Central memory CD8-positive, alpha-beta T cell (primary cell): ENCODE measurements around the gene COL15A1.

Experiments used
- ATAC-seq: fragments of 150-1000 bp; cut with Tn5 transposase; replicated peaks from 2 replicates; pipeline ENCODE4 v1.10.0; 2022; ENCODE audit warnings: mild to moderate bottlenecking, moderate FRiP score, moderate number of reproducible peaks; ENCODE audit not compliant: poor library complexity, severe bottlenecking; ENCODE audit errors: extremely low read depth
- DNase-seq, 2 donors: peaks; one replicate each; pipeline ENCODE4 v3.0.0; 2021; ENCODE audit warnings: low spot score in 2 of 2
- H3K27ac Mint-ChIP-seq: one replicate; pipeline ENCODE4 v1.8.0; 2022; ENCODE audit warnings: low read depth, mild to moderate bottlenecking, moderate library complexity, mixed read lengths
- H3K27me3 Mint-ChIP-seq: one replicate; pipeline ENCODE4 v1.8.0; 2022; ENCODE audit warnings: mixed read lengths
- H3K36me3 Mint-ChIP-seq: one replicate; pipeline ENCODE4 v1.8.0; 2022; ENCODE audit warnings: mild to moderate bottlenecking, moderate library complexity, mixed read lengths; ENCODE audit not compliant: insufficient read depth
- H3K4me1 Mint-ChIP-seq: one replicate; pipeline ENCODE4 v1.8.0; 2022; ENCODE audit warnings: mixed read lengths
- H3K4me3 Mint-ChIP-seq: one replicate; pipeline ENCODE4 v1.8.0; 2022; ENCODE audit warnings: mild to moderate bottlenecking, moderate library complexity, mixed read lengths
- H3K9me3 Mint-ChIP-seq: one replicate; pipeline ENCODE4 v1.8.0; 2022; ENCODE audit warnings: mixed read lengths

COL15A1 gene

DNA sequence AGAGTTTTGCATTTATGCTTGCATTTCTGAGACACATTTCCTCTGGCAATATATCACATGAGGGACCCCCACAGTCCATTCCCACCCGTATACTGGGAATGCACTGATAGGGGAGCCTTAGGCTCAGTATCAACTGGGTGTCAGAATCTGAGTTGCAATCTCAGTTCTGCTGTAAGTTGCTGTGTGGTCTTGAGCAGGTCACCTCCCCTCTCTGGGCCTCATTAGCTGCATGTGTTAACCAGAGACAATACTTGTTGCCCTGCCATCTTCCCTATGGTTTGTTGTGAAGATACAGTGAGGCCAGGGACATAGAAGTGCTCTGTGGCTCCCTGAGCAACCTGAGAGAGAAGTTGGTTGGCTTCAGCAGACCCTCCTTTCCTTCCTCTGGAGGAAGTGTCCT lies 105.5 kb downstream of the COL15A1 start:
- peaks cover 5% of the 10 kb centered on the region for H3K36me3 Mint-ChIP-seq
- no peak for DNase-seq
- H3K27me3 Mint-ChIP-seq: no peaks in the 10 kb centered on the region
- H3K9me3 Mint-ChIP-seq: no peaks in the 10 kb centered on the region
- ATAC-seq: no peak
- H3K4me3 Mint-ChIP-seq: no peak overlapping the region
- no peak overlapping the region for H3K27ac Mint-ChIP-seq
- H3K4me1 Mint-ChIP-seq: peaks cover 76% of the 10 kb centered on the region

DNA sequence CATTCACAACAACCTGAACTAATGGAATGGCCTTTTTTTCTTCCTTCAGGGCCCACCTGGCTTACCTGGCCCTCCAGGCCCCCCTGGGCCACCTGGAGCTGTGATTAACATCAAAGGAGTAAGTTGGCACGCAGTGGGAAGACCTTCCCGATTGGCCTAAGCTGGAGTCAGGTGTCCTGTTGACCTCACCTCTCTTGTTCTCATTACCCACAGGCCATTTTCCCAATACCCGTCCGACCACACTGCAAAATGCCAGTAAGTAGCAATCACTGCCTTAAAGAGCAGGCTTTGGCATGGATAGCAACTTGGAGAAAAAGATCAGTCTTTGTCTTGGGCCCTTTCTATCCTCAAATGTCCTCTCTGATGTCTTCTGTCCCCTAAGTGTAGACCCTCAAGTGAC lies 105.9 kb downstream of the COL15A1 start:
- peaks cover 5% of the 10 kb centered on the region for H3K36me3 Mint-ChIP-seq
- no peak overlapping the region for H3K4me3 Mint-ChIP-seq
- no peaks in the 10 kb centered on the region for H3K9me3 Mint-ChIP-seq
- H3K27me3 Mint-ChIP-seq: no peaks in the 10 kb centered on the region
- H3K4me1 Mint-ChIP-seq: peaks cover 76% of the 10 kb centered on the region
- no peak for ATAC-seq
- peak overlapping the region; percentile 16 for H3K27ac Mint-ChIP-seq
- DNase-seq: no peak

DNA sequence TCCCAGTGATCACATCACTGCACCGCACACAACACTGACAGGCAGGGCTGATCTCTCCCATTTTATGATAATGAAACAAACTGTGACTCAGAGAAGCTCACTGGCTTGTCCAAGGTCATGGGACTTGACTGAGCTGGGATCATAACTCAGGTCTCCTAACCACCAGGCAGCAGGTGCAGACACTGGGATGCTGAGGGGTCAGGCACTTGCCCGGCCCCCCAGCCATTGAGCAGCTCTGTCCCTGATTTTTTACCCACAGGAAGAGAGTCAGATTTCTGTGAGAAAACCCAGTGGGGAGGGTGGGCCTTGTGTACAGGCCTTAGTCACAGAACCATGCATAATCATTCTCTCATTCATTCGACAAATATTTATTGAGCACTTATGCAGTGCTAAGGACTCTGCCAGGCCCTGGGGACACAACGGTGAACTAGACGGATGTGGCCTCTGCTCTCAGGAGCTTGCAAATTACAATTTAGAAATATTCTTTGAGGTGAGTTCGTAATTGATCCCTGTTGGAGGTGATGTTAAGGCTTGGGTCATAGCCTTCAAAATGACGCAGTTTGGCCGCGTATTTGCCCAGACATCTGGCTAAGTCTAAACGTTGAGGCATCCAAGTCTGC lies 106.7 kb downstream of the COL15A1 start:
- ATAC-seq (no peak), DNase-seq (no peak)
- Mint-ChIP-seq H3K27me3 (no peaks in the 10 kb centered on the region), H3K4me1 (peaks cover 73% of the 10 kb centered on the region), H3K9me3 (no peaks in the 10 kb centered on the region), H3K4me3 (no peak overlapping the region), H3K27ac (no peak overlapping the region), H3K36me3 (peaks cover 5% of the 10 kb centered on the region)

GRCh38 chr9:99050924-99051323 lies 107.2 kb downstream of the COL15A1 start:
- DNase-seq: no peak
- no peak overlapping the region for H3K27ac Mint-ChIP-seq
- H3K27me3 Mint-ChIP-seq: no peaks in the 10 kb centered on the region
- no peaks in the 10 kb centered on the region for H3K9me3 Mint-ChIP-seq
- ATAC-seq: no peak
- H3K36me3 Mint-ChIP-seq: peaks cover 5% of the 10 kb centered on the region
- no peak overlapping the region for H3K4me3 Mint-ChIP-seq
- H3K4me1 Mint-ChIP-seq: peaks cover 75% of the 10 kb centered on the region

- ATAC-seq: no peak
- DNase-seq: no peak
- H3K4me1 Mint-ChIP-seq: peaks cover 76% of the 10 kb centered on the region
- peaks cover 4% of the 10 kb centered on the region for H3K36me3 Mint-ChIP-seq
- no peaks in the 10 kb centered on the region for H3K9me3 Mint-ChIP-seq
- H3K27ac Mint-ChIP-seq: no peak overlapping the region
- no peaks in the 10 kb centered on the region for H3K27me3 Mint-ChIP-seq
- no peak overlapping the region for H3K4me3 Mint-ChIP-seq
Observed at GRCh38 chr9:99051406-99051805, 107.7 kb downstream of the COL15A1 start.

DNA sequence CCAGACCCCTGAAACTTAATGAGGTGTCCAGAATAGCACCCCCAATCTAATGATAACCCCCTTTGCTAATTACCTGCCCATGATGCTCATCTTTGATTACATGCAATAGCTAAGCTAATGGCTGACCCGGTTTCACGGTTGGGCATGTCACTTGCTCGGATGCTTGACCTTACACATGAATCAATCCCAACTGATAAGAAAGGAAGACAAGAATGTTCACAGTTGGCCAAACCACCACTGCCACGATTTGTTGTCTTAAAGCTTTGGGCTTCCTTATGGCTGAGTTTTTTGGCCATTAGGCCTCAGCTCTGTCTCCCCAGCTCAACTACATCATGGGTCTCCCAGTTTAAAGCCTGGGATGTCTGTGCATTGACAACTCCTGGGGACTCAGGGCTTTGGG lies 108.1 kb downstream of the COL15A1 start:
- Mint-ChIP-seq H3K4me1 (peaks cover 76% of the 10 kb centered on the region), H3K27ac (no peak overlapping the region), H3K36me3 (peaks cover 4% of the 10 kb centered on the region), H3K4me3 (no peak overlapping the region), H3K27me3 (no peaks in the 10 kb centered on the region), H3K9me3 (no peaks in the 10 kb centered on the region)
- ATAC-seq (no peak), DNase-seq (no peak)

DNA sequence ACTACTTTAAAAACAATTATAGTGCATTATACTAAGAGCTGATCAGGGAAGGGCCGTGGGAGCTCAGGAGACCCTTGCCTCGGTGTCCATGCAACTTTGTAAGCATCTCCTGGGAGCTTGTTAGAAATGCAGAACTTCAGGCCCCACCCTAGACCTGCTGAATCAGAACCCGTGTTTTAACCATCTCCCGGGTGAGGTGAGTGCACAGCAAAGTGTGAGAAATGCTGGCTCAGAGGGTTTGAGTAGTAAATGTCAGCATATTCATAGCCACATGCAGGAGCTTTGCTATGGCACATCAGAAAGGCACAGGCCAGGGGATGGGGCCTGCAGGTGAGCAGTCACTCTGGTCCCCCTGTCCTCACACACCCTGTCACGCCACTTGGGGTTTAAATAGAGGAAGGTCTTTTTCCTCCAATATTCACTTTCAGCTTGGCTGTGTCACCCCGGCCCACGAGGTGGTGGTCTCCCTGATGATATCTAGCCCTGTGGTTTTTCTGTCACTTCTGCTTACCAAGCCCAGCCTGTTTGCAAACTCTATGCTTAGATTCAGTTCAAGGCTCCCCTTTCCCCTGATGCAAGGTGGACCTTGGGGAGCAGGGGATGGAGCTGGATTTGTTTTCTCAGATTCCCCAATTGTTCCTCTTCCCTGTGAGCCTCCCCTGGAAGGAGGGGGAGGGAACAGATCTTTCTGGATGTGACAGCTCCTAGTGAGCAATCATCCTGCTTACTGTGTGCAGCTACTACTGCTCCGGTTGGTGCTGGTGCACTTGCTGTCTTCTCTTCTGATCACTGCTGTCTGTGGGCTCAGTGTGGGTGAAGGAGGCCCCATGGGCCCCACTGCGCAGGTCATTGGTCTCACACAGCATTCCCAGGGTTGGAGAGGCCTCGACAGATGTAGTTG lies 109.4 kb downstream of the COL15A1 start:
- Mint-ChIP-seq H3K27me3 (no peaks in the 10 kb centered on the region), H3K27ac (peak overlapping the region; percentile 71), H3K4me1 (peaks cover 82% of the 10 kb centered on the region), H3K4me3 (peak overlapping the region; percentile 47), H3K9me3 (no peaks in the 10 kb centered on the region), H3K36me3 (peaks cover 15% of the 10 kb centered on the region)
- DNase-seq: no peak
- no peak for ATAC-seq

DNA sequence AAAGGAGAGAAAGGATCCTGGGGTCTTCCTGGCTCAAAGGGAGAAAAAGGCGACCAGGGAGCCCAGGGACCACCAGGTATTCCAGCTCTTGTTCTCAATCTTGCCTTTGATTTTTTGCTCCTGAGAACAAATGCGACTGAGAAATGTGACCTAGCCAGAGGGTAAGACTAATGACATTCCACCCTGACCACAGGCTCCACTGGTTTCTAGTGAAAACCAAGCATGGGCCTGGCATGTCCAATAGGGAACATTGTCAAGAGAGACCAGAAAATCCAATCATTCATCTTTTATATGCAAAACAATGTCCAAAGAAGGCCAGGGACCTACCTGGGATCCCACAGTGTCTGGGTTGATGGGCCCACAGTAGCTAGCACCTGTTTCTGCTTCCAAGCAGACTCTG lies 110.9 kb downstream of the COL15A1 start:
- no peak for ATAC-seq
- Mint-ChIP-seq H3K4me3 (no peak overlapping the region), H3K4me1 (peaks cover 87% of the 10 kb centered on the region), H3K36me3 (peaks cover 17% of the 10 kb centered on the region), H3K27me3 (no peaks in the 10 kb centered on the region), H3K27ac (no peak overlapping the region), H3K9me3 (no peaks in the 10 kb centered on the region)
- DNase-seq: no peak

GRCh38 chr9:99055384-99055783 lies 111.7 kb downstream of the COL15A1 start:
- Mint-ChIP-seq H3K36me3 (peaks cover 19% of the 10 kb centered on the region), H3K9me3 (no peaks in the 10 kb centered on the region), H3K4me1 (peaks cover 83% of the 10 kb centered on the region), H3K27ac (no peak overlapping the region), H3K27me3 (no peaks in the 10 kb centered on the region), H3K4me3 (no peak overlapping the region)
- ATAC-seq (no peak), DNase-seq (no peak)

GRCh38 chr9:99056186-99056585 lies 112.5 kb downstream of the COL15A1 start:
- no peaks in the 10 kb centered on the region for H3K9me3 Mint-ChIP-seq
- peaks cover 19% of the 10 kb centered on the region for H3K36me3 Mint-ChIP-seq
- H3K4me3 Mint-ChIP-seq: no peak overlapping the region
- ATAC-seq (no peak), DNase-seq (no peak)
- no peaks in the 10 kb centered on the region for H3K27me3 Mint-ChIP-seq
- H3K4me1 Mint-ChIP-seq: peaks cover 89% of the 10 kb centered on the region
- peak overlapping the region; percentile 86 for H3K27ac Mint-ChIP-seq

GRCh38 chr9:99056886-99057664 lies 113.4 kb downstream of the COL15A1 start:
- DNase-seq (no peak), ATAC-seq (peak; percentile 66)
- peak overlapping the region; percentile 86 for H3K4me3 Mint-ChIP-seq
- peak overlapping the region; percentile 86 for H3K27ac Mint-ChIP-seq
- peaks cover 19% of the 10 kb centered on the region for H3K36me3 Mint-ChIP-seq
- no peaks in the 10 kb centered on the region for H3K9me3 Mint-ChIP-seq
- no peaks in the 10 kb centered on the region for H3K27me3 Mint-ChIP-seq
- H3K4me1 Mint-ChIP-seq: peaks cover 87% of the 10 kb centered on the region

- peaks cover 19% of the 10 kb centered on the region for H3K36me3 Mint-ChIP-seq
- peak overlapping the region; percentile 86 for H3K27ac Mint-ChIP-seq
- DNase-seq (peak; percentile 47 to 70), ATAC-seq (peak; percentile 79)
- no peaks in the 10 kb centered on the region for H3K27me3 Mint-ChIP-seq
- H3K4me1 Mint-ChIP-seq: peaks cover 86% of the 10 kb centered on the region
- peak overlapping the region; percentile 86 for H3K4me3 Mint-ChIP-seq
- no peaks in the 10 kb centered on the region for H3K9me3 Mint-ChIP-seq
Observed at GRCh38 chr9:99057665-99058625, 114.2 kb downstream of the COL15A1 start.
